HepG2 (cell line): Measurements from ENCODE around the gene HAUS2. TPM values are rescaled to one million over a fixed set of nuclear protein-coding genes. Genes with fewer than 3 reads are reported as not detected.

Source experiments
- ASH2L ChIP-seq: fragments of 300-600, 200-600 bp; sonication (generic); IDR thresholded peaks from 2 replicates; pipeline ENCODE4 v1.7.0; 2017; ENCODE audit warnings: low read depth, mild to moderate bottlenecking, moderate library complexity, mixed read lengths, low read length; ENCODE audit not compliant: insufficient read length
- DZIP1 ChIP-seq: sonication (generic); formaldehyde crosslinking; IDR thresholded peaks from 2 replicates; pipeline ENCODE4 v1.5.0; 2020; ENCODE audit warnings: mild to moderate bottlenecking, missing genetic modification reagents
- FOXK2 ChIP-seq: fragments of 450-650 bp; IDR thresholded peaks from 2 replicates; pipeline ENCODE4 v1.6.1; 2016
- GZF1 ChIP-seq: sonication (generic); formaldehyde crosslinking; IDR thresholded peaks from 2 replicates; pipeline ENCODE4 v1.5.1; 2020; ENCODE audit warnings: mild to moderate bottlenecking, missing genetic modification reagents
- HMGA1 ChIP-seq: sonication (generic); formaldehyde crosslinking; conservative IDR thresholded peaks from 2 replicates; pipeline ENCODE4 v1.4.0; 2020; ENCODE audit warnings: missing genetic modification reagents
- KDM6A ChIP-seq: IDR thresholded peaks from 2 replicates; pipeline ENCODE4 v1.6.1; 2016; ENCODE audit warnings: low read depth
- MAZ ChIP-seq, 2 experiments: sonication (generic) in 1 of 2; formaldehyde crosslinking in 1 of 2; IDR thresholded peaks; 2 replicates each; pipeline versions ENCODE4 v1.5.0 to v1.6.1; 2012 to 2020; ENCODE audit warnings: low read depth in 2 of 2, mild to moderate bottlenecking in 2 of 2, borderline replicate concordance in 1 of 2, improper control_type of control experiment in 1 of 2, low read length in 1 of 2, missing genetic modification reagents in 1 of 2, moderate library complexity in 1 of 2
- MTF2 ChIP-seq: sonication (generic); formaldehyde crosslinking; IDR thresholded peaks from 2 replicates; pipeline ENCODE4 v1.5.0; 2020; ENCODE audit warnings: missing genetic modification reagents, borderline replicate concordance
- RARA ChIP-seq: IDR thresholded peaks from 2 replicates; pipeline ENCODE4 v1.6.1; 2016; ENCODE audit warnings: missing genetic modification reagents, missing compliant biosample characterization
- SNRNP70 ChIP-seq: fragments of 200-400 bp; formaldehyde crosslinking; IDR thresholded peaks from 2 replicates; pipeline ENCODE4 v1.6.1; 2017; ENCODE audit warnings: mild to moderate bottlenecking, low read depth, low read length, moderate library complexity
- SP5 ChIP-seq: IDR thresholded peaks from 2 replicates; pipeline ENCODE4 v1.6.1; 2016; ENCODE audit warnings: low read depth, borderline replicate concordance
- SRSF4 ChIP-seq: fragments of 200-400 bp; formaldehyde crosslinking; IDR thresholded peaks from one replicate; pipeline ENCODE4 v1.6.1; 2018; ENCODE audit warnings: mild to moderate bottlenecking, low read depth, low read length, moderate library complexity; ENCODE audit not compliant: poor library complexity, severe bottlenecking
- THRA ChIP-seq: sonication (generic); formaldehyde crosslinking; IDR thresholded peaks from 2 replicates; pipeline ENCODE4 v1.4.0; 2020; ENCODE audit warnings: missing genetic modification reagents, borderline replicate concordance
- ZFP62 ChIP-seq: sonication (generic); formaldehyde crosslinking; IDR thresholded peaks from 2 replicates; pipeline ENCODE4 v1.4.0; 2020; ENCODE audit warnings: missing genetic modification reagents
- ZFP82 ChIP-seq: sonication (generic); formaldehyde crosslinking; IDR thresholded peaks from 2 replicates; pipeline ENCODE4 v1.5.1; 2020; ENCODE audit warnings: mild to moderate bottlenecking, missing genetic modification reagents, borderline replicate concordance
- ZNF235 ChIP-seq: sonication (generic); formaldehyde crosslinking; IDR thresholded peaks from 2 replicates; pipeline ENCODE4 v1.8.1; 2023; ENCODE audit warnings: mild to moderate bottlenecking, missing genetic modification reagents, borderline replicate concordance
- ZNF263 ChIP-seq: sonication (generic); formaldehyde crosslinking; IDR thresholded peaks from 2 replicates; pipeline ENCODE4 v1.4.0; 2020; ENCODE audit warnings: missing genetic modification reagents
- ZNF296 ChIP-seq: sonication (generic); formaldehyde crosslinking; conservative IDR thresholded peaks from 2 replicates; pipeline ENCODE4 v1.5.0; 2020; ENCODE audit warnings: mild to moderate bottlenecking, missing genetic modification reagents
- ZNF563 ChIP-seq: sonication (generic); formaldehyde crosslinking; IDR thresholded peaks from 2 replicates; pipeline ENCODE4 v1.8.0; 2022; ENCODE audit warnings: mild to moderate bottlenecking, moderate library complexity, missing genetic modification reagents
- ZNF609 ChIP-seq: sonication (generic); formaldehyde crosslinking; IDR thresholded peaks from 2 replicates; pipeline ENCODE4 v1.4.0; 2020; ENCODE audit warnings: mild to moderate bottlenecking, missing genetic modification reagents, borderline replicate concordance
- polyA plus RNA-seq, 8 experiments: library from polyadenylated mRNA; depleted of rRNA in 3 of 8; stranded (reverse) in 7 of 8; unstranded in 1 of 8; fragments of >200 nt; fragmentation: Illumina TruSeq in 4 of 8; extraction: Trizol in 4 of 8; gene quantifications; 2 replicates each; pipeline versions ENCODE4 v1.2.1 to v1.2.3, GENCODE V29; 2011 to 2016; ENCODE audit warnings: low read depth in 4 of 8, missing spikeins in 1 of 8, mixed read lengths in 1 of 8; ENCODE audit not compliant: insufficient read depth in 1 of 8
- total RNA-seq, 5 experiments: library from RNA; depleted of rRNA; stranded (reverse); fragments of >200 nt; fragmentation: Illumina TruSeq; extraction: Trizol; gene quantifications; 2 replicates each; pipeline ENCODE4 v1.2.3, GENCODE V29; 2016; ENCODE audit warnings: low read depth in 1 of 5

The HAUS2 gene
- total and polyA plus RNA-seq, 2 of the 13 experiments (the other 11 are each of a cell fraction or from before 2014, with no cell fraction given) = 11.6 to 32.9 TPM

GRCh38 chr15:42575188-42576039, 26.8 kb downstream of the HAUS2 start, which contains the start of gene STARD9 (continued):
- TF ChIP-seq DZIP1 (CRISPR knock-in tag) = peak; percentile 77; the same call in 1 of the 2 replicates
- TF ChIP-seq ZFP82 (CRISPR knock-in tag) = no peak; the same call in 1 of the 2 replicates
- TF ChIP-seq KDM6A (CRISPR knock-in tag) = no peak
- TF ChIP-seq FOXK2 = 0 out of 2 replicates have a peak, but pooled peaks have one; percentile 36
- peak; percentile 82; the same call in 1 of the 2 replicates for TF ChIP-seq MTF2 (CRISPR knock-in tag)
- no peak for TF ChIP-seq SNRNP70
- TF ChIP-seq ZNF235 (CRISPR knock-in tag) = no peak
- TF ChIP-seq SRSF4 = no peak
- no peak for TF ChIP-seq ZNF296
- no peak for TF ChIP-seq RARA (CRISPR knock-in tag)
- no peak; the same call in 1 of the 2 replicates for TF ChIP-seq THRA (CRISPR knock-in tag)
- TF ChIP-seq HMGA1 (CRISPR knock-in tag) = no peak
- peak; percentile 82; the same call in 1 of the 2 replicates for TF ChIP-seq ZNF563 (CRISPR knock-in tag)
- no peak; the same call in none of the 2 replicates for TF ChIP-seq ZNF609 (CRISPR knock-in tag)
- TF ChIP-seq MAZ (IDR thresholded peaks at IDR 0.05; ENCODE audit: borderline replicate concordance, low read depth, low read length) = peak; percentile 89
- TF ChIP-seq MAZ (CRISPR knock-in tag; IDR thresholded peaks at IDR 0.05; ENCODE audit: low read depth) = peak; percentile 80; the same call in 1 of the 2 replicates
- TF ChIP-seq ZFP62 (CRISPR knock-in tag) = no peak
- no peak for TF ChIP-seq GZF1 (CRISPR knock-in tag)
- TF ChIP-seq ASH2L = peak; percentile 60
- 0 out of 2 replicates have a peak, but pooled peaks have one; percentile 35 for TF ChIP-seq ZNF263 (CRISPR knock-in tag)
- peak; percentile 92 for TF ChIP-seq SP5 (CRISPR knock-in tag)
